ENCODE measurements around the gene ATP2B2.

GRCh38 chr3:10408680-10409079, 96.7 kb downstream of the ATP2B2 start:
- no peak for TF ChIP-seq RNF2 (IDR thresholded peaks at IDR 0.05; ENCODE audit: borderline replicate concordance, low read depth)
- TF ChIP-seq MAX (IDR thresholded peaks at IDR 0.05) = no peak
- TF ChIP-seq PBX3 (IDR thresholded peaks at IDR 0.05) = no peak
- TF ChIP-seq CTCF (IDR thresholded peaks at IDR 0.05) = no peak
- TF ChIP-seq REST (IDR thresholded peaks at IDR 0.05) = no peak
- TF ChIP-seq CHD4 (IDR thresholded peaks at IDR 0.05; ENCODE audit: borderline replicate concordance) = no peak
- no peak for TF ChIP-seq CEBPB (IDR thresholded peaks at IDR 0.05)
- no peak for TF ChIP-seq EP300 (IDR thresholded peaks at IDR 0.05)
- TF ChIP-seq MAFK (IDR thresholded peaks at IDR 0.05; ENCODE audit: partially characterized antibody) = no peak
- TF ChIP-seq RAD21 (conservative IDR thresholded peaks at IDR 0.05 in 1 of 2, IDR thresholded peaks at IDR 0.05 in 1 of 2) = no peak
- TF ChIP-seq POLR2A (IDR thresholded peaks at IDR 0.05; ENCODE audit: low read length) = no peak
- no peak for TF ChIP-seq JUNB (IDR thresholded peaks at IDR 0.05)
